Adrenal gland (tissue), 5 donors: Measurements from ENCODE around the gene DDX59.

Experiments used
- POLR2A ChIP-seq, 2 donors: fragments of 450-650 bp; IDR thresholded peaks; one replicate each; pipeline ENCODE4 v1.6.1; 2017; ENCODE audit warnings: antibody characterized with exemption in 2 of 2, mild to moderate bottlenecking in 2 of 2, moderate library complexity in 1 of 2
- TF ChIP-seq, protein P1 (sequence below), 6 experiments: fragments of 450-650 bp in 4 of 6; fragments of 200-600 bp in 2 of 6; sonication (generic) in 1 of 6; IDR thresholded peaks; 1 replicate in 5 of 6; 2 replicates in 1 of 6; pipeline versions ENCODE4 v1.5.1 to v1.8.0; 2016 to 2021; ENCODE audit warnings: antibody characterized with exemption in 6 of 6, mild to moderate bottlenecking in 2 of 6, moderate library complexity in 1 of 6
- donor health status: DM: no; HTN: no; CAD: no.

DNA sequence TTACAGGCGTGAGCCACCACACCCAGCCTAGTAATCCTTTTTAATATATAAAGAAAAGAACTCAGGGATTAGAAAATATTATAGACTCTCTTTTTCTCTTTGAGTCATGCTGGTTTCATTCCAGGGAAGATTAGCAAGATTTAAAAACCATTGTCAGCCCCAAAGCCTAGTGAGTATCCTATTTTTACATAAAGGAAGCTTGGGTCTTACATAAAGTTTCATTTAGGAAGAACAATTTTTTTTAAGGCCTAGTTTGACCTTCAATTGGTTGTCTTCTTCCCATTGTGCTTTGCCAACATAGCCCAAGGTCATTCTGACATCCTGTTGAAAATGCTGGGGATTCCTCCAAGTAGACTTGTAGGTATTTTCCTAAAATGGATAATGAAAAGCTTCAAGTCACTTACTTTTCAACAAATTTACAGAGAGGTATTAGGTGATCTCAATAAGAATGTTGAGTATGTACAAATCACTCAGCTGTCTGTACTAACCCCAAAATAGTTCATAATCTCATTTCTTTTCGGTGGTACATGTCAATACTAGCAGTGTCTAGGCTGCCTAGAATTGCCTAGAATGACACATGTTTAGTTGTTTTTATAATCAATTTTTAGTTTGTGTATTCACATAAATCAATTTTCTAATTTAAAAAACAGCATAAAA is 44.9 kb downstream of the DDX59 start:
- TF ChIP-seq, protein P1, sequence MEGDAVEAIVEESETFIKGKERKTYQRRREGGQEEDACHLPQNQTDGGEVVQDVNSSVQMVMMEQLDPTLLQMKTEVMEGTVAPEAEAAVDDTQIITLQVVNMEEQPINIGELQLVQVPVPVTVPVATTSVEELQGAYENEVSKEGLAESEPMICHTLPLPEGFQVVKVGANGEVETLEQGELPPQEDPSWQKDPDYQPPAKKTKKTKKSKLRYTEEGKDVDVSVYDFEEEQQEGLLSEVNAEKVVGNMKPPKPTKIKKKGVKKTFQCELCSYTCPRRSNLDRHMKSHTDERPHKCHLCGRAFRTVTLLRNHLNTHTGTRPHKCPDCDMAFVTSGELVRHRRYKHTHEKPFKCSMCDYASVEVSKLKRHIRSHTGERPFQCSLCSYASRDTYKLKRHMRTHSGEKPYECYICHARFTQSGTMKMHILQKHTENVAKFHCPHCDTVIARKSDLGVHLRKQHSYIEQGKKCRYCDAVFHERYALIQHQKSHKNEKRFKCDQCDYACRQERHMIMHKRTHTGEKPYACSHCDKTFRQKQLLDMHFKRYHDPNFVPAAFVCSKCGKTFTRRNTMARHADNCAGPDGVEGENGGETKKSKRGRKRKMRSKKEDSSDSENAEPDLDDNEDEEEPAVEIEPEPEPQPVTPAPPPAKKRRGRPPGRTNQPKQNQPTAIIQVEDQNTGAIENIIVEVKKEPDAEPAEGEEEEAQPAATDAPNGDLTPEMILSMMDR (IDR thresholded peaks at IDR 0.05), result no peak
- no peak for TF ChIP-seq POLR2A (IDR thresholded peaks at IDR 0.05)
